HG03439 (cell line): ENCODE data around the gene BST1.

Source experiments
- ATAC-seq: cut with Tn5 transposase; IDR thresholded peaks from one replicate; pipeline ENCODE4 v1.9.1; 2021; ENCODE audit warnings: mild to moderate bottlenecking, moderate library complexity; ENCODE audit not compliant: unreplicated experiment

Gene BST1, protein sequence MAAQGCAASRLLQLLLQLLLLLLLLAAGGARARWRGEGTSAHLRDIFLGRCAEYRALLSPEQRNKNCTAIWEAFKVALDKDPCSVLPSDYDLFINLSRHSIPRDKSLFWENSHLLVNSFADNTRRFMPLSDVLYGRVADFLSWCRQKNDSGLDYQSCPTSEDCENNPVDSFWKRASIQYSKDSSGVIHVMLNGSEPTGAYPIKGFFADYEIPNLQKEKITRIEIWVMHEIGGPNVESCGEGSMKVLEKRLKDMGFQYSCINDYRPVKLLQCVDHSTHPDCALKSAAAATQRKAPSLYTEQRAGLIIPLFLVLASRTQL

GRCh38 chr4:15702941-15703403, at the start of gene BST1:
BST1 (plus strand) TSS chr4:15703065; CDS start chr4:15703145, 80 bp downstream.
- ATAC-seq, result no peak

DNA sequence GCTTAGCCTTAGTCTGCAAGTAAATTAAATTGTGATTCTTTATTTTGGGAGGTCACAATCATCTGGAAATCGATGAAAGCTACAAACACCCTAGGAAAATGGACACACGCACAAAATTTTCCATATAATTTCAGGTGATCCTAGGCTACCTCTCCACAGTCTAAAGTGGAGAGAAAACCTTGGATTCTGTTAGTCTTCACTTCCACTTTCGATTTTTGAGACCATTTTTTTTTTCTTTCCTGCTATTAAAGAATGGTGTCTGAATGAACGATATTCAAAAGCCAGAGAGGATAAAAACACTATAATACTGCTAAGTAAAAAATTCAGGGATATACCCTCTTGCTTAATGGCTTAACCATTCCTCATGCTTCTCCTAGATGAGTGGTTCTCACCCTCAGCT, 49.4 kb upstream of the BST1 start:
- no peak for ATAC-seq

- no peak for ATAC-seq
These were observed 48.8 kb upstream of the BST1 start for GRCh38 chr4:15653864-15654592.

DNA sequence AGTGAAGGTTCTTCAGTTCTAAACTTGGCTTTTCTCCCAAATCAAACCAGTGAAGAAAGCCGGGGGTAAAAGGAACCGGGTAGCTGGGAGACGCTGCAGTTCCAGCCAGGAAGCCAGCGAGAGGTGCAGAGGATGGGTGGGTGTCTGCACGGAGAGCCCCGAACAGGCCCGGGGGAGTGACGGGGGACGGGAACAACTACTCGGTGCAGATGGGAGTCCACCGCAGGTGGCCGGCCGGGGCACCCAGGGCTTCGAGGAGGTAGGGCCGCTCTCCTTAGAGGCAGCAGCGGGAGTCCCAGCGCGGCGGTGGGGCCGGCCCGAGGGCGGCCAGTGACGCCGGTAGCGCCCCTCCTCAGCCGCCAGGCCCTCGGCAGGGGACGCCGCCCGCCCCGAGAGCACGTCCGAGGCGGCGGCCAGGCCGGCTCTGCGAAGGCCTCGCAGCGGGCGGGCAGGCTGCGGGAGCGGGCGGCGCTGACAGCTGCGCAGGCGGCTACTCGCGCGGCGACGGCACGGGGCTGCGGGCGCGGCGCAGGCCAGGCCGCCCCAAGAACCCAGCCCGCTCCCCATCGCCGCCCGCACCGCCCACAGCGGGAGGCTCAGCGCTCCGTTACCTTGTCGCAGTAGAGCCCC, 48.2 kb upstream of the BST1 start:
- ATAC-seq, result peak; percentile 46

DNA sequence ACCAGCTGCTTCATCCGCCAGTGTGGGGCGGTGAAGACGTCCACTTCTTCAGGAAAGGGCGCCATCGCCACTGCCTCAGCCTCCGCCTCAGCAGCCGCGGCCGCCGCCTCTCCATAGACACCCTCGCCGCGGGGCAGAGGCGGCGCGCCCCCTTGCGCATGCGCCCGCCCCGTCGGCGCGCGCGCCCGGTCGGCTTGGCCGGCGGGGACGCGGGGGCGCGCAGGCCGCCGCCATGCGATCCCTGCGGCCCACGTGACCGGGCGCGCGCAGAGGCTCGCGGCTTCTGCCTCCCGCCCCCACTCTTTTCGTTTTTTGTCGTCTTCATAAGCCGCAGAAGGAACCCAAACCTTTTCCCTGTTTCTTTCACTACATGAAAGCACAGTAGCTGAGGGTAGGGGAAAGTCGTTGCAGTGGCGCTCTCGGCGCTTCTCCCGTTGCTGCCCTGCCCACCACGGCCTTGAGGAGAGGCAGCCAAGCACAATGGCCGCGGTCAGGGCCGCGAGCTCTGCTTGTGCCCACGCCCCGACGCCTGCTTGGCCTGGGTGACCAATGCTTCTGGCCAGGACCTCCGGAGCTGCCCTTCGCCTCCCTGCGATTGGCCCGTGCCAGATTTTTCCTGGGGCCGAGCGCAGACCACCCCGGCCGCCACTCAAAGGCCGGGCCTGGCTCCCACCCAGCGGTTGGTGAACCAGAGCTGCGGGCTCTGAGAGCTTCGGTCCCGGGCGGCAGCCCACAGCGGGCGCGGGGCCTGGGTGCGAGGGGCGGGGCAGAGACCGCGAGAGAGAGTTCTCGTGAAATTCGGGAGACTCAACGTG, 47.4 kb upstream of the BST1 start, which contains the start of gene FBXL5:
Gene FBXL5, minus strand, starts transcription at position 135 of the 815 bp plus-strand sequence. Its CDS starts 70 bp downstream, at position 65.
- peak; percentile 78 for ATAC-seq

DNA sequence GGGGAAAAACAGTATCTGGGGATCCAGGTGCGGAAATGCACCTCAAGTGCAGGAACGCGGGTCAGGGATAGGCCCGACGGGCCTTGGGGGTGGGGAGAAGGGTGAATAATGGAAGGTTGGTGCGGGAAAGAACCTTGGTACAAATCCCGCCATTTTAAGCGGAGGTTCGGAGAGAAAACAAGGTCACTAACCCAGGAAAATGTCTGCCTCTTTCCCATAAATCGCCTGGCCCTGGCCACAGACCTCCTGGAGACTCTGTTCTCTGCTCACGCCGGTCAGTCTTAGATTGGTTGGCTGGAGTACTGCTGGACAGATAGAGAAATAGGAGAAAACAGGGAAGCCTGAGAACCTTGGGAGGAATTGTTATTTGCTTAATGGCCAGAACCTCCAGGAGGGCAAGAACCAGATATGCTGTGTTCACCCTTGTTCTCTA, 46.8 kb upstream of the BST1 start:
- no peak for ATAC-seq

DNA sequence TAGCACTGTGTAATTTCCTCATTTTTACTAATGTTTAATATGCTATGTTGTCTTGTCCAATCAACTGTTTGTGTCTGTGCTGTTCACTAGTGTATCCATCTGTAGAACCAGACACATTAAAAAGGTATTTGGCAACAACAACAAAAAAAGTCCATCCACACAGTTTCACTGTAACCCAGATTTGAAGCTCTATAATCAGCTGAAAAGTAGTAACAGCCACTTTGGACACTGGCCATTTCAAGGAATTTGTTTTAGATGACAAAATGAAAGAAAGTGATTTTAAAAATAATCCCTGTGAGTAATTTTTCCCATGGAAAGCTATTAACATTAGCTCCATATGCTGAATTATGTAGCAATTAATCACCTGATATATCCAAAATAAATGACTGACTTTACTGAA, 45.5 kb upstream of the BST1 start:
- no peak for ATAC-seq

GRCh38 chr4:15658136-15658770, 44.6 kb upstream of the BST1 start:
- no peak for ATAC-seq

DNA sequence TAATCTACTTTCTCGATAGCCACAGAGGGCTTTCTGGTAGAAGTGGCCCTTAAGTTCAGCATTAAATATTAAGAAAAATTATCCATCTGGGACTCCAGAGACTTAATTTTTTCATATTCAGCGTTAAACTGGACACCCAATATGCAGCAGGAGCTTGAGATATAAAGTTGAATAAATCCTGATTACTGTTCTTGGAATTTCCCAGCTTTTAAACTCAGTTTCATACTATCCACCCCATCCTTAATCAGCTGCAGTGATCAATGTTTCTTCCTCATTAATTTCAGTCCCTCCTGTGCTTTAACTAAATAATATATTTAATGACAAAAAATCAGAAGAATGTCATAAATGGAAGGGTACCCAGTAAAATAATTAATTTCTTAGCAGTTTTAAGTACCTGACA, 44.1 kb upstream of the BST1 start:
- no peak for ATAC-seq

GRCh38 chr4:15659768-15660570, 42.9 kb upstream of the BST1 start:
- no peak for ATAC-seq

GRCh38 chr4:15665753-15666365, 37.0 kb upstream of the BST1 start:
- ATAC-seq, result no peak

DNA sequence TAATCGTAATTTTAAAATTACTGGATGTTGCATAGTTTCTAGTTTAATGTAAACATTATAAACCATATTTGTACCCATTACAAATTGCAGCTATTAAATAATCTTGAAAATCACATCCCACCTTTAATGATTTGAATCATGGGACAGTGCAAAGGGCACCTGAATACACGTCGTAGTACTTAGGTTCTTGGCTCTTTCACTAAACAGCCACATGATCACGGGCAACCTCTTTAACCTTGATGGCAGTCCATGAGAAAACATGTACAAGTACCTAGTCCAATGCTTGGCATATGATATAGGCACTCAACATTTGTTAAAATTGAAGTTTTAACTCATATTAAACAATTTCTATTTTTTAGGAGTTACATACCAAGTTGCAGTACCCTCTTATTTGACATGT, 35.9 kb upstream of the BST1 start:
- no peak for ATAC-seq

DNA sequence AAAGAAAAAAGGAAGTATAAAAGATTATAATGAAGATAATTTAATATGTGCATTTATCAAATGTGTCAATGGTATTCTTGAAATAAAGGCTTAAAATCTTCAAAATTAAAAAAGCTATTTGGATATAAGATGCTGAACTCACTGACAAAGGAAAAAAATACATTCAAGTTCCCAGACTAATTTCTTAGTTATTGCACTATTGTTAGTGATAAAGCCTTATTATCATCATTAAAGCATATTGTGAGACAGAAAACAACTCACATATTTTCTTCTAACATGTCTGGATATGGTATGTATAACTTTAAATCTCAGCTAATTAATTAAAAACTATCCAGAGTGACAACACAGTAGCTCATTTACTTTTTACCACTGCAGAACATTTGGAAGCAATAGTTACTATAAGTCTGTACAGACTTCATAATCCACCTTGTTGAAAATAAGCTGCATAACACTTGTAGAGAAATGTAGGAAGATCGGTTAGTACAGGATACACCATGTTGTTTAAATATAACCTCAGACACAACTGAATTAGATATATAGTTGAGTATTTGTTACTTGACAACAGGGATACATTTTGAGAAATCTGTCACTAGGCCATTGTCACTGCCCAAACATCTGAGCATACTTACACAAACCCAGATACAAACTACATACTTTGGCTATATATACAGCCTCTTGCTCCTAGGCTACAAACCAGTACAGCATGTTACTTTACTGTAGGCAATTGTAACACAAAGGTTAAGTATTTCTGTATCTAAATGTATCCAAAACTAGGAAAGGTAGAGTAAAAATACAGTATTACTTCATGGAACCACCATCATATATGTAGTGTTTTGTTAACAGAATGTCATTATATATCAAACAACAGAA, 34.1 kb upstream of the BST1 start:
- ATAC-seq, result no peak

- ATAC-seq, result no peak
These were observed 32.3 kb upstream of the BST1 start for GRCh38 chr4:15670576-15670975.

DNA sequence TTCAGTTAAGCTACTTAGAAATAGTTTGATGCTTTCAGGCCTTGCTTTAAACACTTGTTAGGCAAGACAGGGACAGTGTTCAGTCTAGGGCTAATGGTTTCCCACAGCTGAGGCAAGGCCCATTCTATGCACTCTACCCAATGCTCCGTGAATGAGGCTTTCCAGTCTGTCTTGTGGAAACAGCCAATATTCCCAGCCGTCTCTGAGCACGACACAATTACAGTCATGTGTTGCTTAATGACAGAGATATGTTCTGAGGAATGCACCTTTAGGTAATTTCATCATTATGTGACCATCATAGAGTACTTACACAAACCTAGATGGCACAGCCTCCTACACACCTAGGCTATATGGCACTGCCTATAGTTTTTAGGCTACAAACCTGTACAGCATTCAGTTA, 30.8 kb upstream of the BST1 start:
- ATAC-seq, result no peak

DNA sequence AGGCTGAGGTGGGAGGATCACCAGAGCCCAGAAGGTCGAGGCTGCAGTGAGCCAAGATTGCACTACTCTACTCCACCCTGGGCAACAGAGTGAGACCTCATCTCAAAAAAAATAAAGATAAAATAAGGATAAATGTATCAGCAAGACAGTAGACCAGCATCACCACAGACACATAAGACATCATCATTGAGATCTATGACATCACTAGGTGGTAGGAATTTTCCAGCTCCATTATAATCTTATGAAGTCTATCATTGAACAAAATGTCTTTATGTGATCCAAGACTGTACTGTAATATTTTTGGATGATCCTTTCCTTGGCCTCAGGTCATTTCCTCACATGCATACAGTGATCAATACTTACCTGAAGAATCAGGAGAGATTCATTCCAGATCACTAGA, 29.5 kb upstream of the BST1 start:
- ATAC-seq, result no peak

DNA sequence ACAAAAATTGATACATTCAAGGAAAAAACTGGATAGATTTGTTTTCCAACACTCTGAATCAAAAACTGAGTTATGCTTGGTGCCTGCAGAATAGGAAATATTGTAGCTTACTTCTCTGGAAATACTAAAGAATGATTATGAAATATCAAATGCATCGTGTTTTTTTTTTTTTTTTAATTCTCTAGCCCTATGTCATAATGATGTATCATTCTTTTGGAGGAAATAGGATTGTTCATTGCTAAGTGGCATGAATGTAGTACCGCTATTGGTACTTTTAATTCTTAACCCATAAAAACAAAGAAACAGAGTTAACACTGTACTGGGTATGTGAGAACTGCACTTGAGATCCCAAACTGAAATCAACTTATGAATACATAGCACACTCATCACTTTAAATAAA, 28.8 kb upstream of the BST1 start:
- ATAC-seq, result no peak

GRCh38 chr4:15674926-15675325, 27.9 kb upstream of the BST1 start:
- ATAC-seq, result no peak
